Measurements from ENCODE around the gene PLD1.

PLD1 gene

GRCh38 chr3:171703144-171703543, 107.1 kb downstream of the PLD1 start:
- Histone ChIP-seq H3K4me3 (ENCODE audit: control insufficient read depth in 1 of 7, extremely low read depth in 1 of 7, insufficient read depth in 4 of 7, low read depth in 2 of 7, low read length in 6 of 7) (no peak overlapping the region), H3K27ac (ENCODE audit: insufficient read depth in 1 of 2, low read depth in 1 of 2, low read length in 2 of 2, poor library complexity in 1 of 2, severe bottlenecking in 2 of 2) (no peak overlapping the region), H3K9me3 (ENCODE audit: control extremely low read depth in 1 of 5, control insufficient read depth in 4 of 5, insufficient read depth in 2 of 5, low read depth in 1 of 5, low read length in 4 of 5) (peaks cover 0 to 7% (median 0%) of the 10 kb centered on the region in 5 experiments), H3K36me3 (ENCODE audit: control insufficient read depth in 4 of 4, insufficient read depth in 4 of 4, low read length in 3 of 4) (peaks cover 0 to 3% (median 0%) of the 10 kb centered on the region in 4 experiments), H3K4me1 (ENCODE audit: control extremely low read depth in 1 of 4, control insufficient read depth in 4 of 4, insufficient read depth in 4 of 4, low read length in 3 of 4) (no peaks in the 10 kb centered on the region), H3K27me3 (replicated peaks in 2 of 5; ENCODE audit: control insufficient read depth in 4 of 5, insufficient read depth in 5 of 5, low read length in 4 of 5) (no peaks in the 10 kb centered on the region)
- ChIA-PET CTCF (interaction anchor here (1.0 to 1.7 kb wide), 3 partner anchors 16 to 69 kb away, joined by 3 to 4 read pairs (median 4); no protein-coding TSS in a partner anchor), POLR2A (no interaction called here)
- WGBS (ENCODE audit: insufficient coverage) = no CpG with 5 or more reads among the region's 2 CpGs
- DNase-seq = no peak

- CTCF ChIA-PET = no interaction called here
- H3K4me3 ChIP-seq (ENCODE audit: control insufficient read depth in 1 of 7, extremely low read depth in 1 of 7, insufficient read depth in 4 of 7, low read depth in 2 of 7, low read length in 6 of 7) = no peak overlapping the region
- DNase-seq = no peak
- POLR2A ChIA-PET = interaction anchor here (0.6 kb wide), 1 partner anchor 1266 kb away, joined by 3 read pairs; no protein-coding TSS in a partner anchor
- no peak overlapping the region for H3K27ac ChIP-seq (ENCODE audit: insufficient read depth in 1 of 2, low read depth in 1 of 2, low read length in 2 of 2, poor library complexity in 1 of 2, severe bottlenecking in 2 of 2)
- H3K4me1 ChIP-seq (ENCODE audit: control extremely low read depth in 1 of 4, control insufficient read depth in 4 of 4, insufficient read depth in 4 of 4, low read length in 3 of 4) = no peaks in the 10 kb centered on the region
- H3K27me3 ChIP-seq (replicated peaks in 2 of 5; ENCODE audit: control insufficient read depth in 4 of 5, insufficient read depth in 5 of 5, low read length in 4 of 5) = no peaks in the 10 kb centered on the region
- peaks cover 0 to 4% (median 0%) of the 10 kb centered on the region in 4 experiments for H3K36me3 ChIP-seq (ENCODE audit: control insufficient read depth in 4 of 4, insufficient read depth in 4 of 4, low read length in 3 of 4)
- H3K9me3 ChIP-seq (ENCODE audit: control extremely low read depth in 1 of 5, control insufficient read depth in 4 of 5, insufficient read depth in 2 of 5, low read depth in 1 of 5, low read length in 4 of 5) = peaks cover 0 to 7% (median 0%) of the 10 kb centered on the region in 5 experiments
- WGBS (ENCODE audit: insufficient coverage) = no CpG with 5 or more reads among the region's 1 CpG
These were observed 109.6 kb downstream of the PLD1 start for GRCh38 chr3:171700653-171701052.

GRCh38 chr3:171700157-171700556, 110.1 kb downstream of the PLD1 start:
- POLR2A ChIA-PET = interaction anchor here (0.6 kb wide), 1 partner anchor 1266 kb away, joined by 3 read pairs; no protein-coding TSS in a partner anchor
- no peak overlapping the region for H3K4me3 ChIP-seq (ENCODE audit: control insufficient read depth in 1 of 7, extremely low read depth in 1 of 7, insufficient read depth in 4 of 7, low read depth in 2 of 7, low read length in 6 of 7)
- no peak for DNase-seq

GRCh38 chr3:171699601-171700000, 110.7 kb downstream of the PLD1 start:
- H3K4me3 ChIP-seq (ENCODE audit: control insufficient read depth in 1 of 7, extremely low read depth in 1 of 7, insufficient read depth in 4 of 7, low read depth in 2 of 7, low read length in 6 of 7) = no peak overlapping the region
- H3K4me1 ChIP-seq (ENCODE audit: control extremely low read depth in 1 of 4, control insufficient read depth in 4 of 4, insufficient read depth in 4 of 4, low read length in 3 of 4) = no peaks in the 10 kb centered on the region
- 100% methylated on average over 2 of the region's 5 CpGs for WGBS (ENCODE audit: insufficient coverage)
- H3K27ac ChIP-seq (ENCODE audit: insufficient read depth in 1 of 2, low read depth in 1 of 2, low read length in 2 of 2, poor library complexity in 1 of 2, severe bottlenecking in 2 of 2) = no peak overlapping the region
- DNase-seq = no peak
- ChIA-PET POLR2A (no interaction called here), CTCF (no interaction called here)
- H3K27me3 ChIP-seq (replicated peaks in 2 of 5; ENCODE audit: control insufficient read depth in 4 of 5, insufficient read depth in 5 of 5, low read length in 4 of 5) = no peaks in the 10 kb centered on the region
- peaks cover 0 to 7% (median 0%) of the 10 kb centered on the region in 5 experiments for H3K9me3 ChIP-seq (ENCODE audit: control extremely low read depth in 1 of 5, control insufficient read depth in 4 of 5, insufficient read depth in 2 of 5, low read depth in 1 of 5, low read length in 4 of 5)
- peaks cover 0 to 4% (median 0%) of the 10 kb centered on the region in 4 experiments for H3K36me3 ChIP-seq (ENCODE audit: control insufficient read depth in 4 of 4, insufficient read depth in 4 of 4, low read length in 3 of 4)

More at GRCh38 chr3:171700157-171700556, 110.1 kb downstream of the PLD1 start:
- Histone ChIP-seq H3K4me1 (ENCODE audit: control extremely low read depth in 1 of 4, control insufficient read depth in 4 of 4, insufficient read depth in 4 of 4, low read length in 3 of 4) (no peaks in the 10 kb centered on the region), H3K36me3 (ENCODE audit: control insufficient read depth in 4 of 4, insufficient read depth in 4 of 4, low read length in 3 of 4) (peaks cover 0 to 4% (median 0%) of the 10 kb centered on the region in 4 experiments), H3K27me3 (replicated peaks in 2 of 5; ENCODE audit: control insufficient read depth in 4 of 5, insufficient read depth in 5 of 5, low read length in 4 of 5) (no peaks in the 10 kb centered on the region), H3K27ac (ENCODE audit: insufficient read depth in 1 of 2, low read depth in 1 of 2, low read length in 2 of 2, poor library complexity in 1 of 2, severe bottlenecking in 2 of 2) (no peak overlapping the region), H3K9me3 (ENCODE audit: control extremely low read depth in 1 of 5, control insufficient read depth in 4 of 5, insufficient read depth in 2 of 5, low read depth in 1 of 5, low read length in 4 of 5) (peaks cover 0 to 7% (median 0%) of the 10 kb centered on the region in 5 experiments)
- CTCF ChIA-PET = no interaction called here
- no CpG with 5 or more reads among the region's 2 CpGs for WGBS (ENCODE audit: insufficient coverage)

GRCh38 chr3:171696805-171697204, 113.5 kb downstream of the PLD1 start:
- no peak for DNase-seq
- 82% methylated on average over 5 of the region's 6 CpGs for WGBS (ENCODE audit: insufficient coverage)
- Histone ChIP-seq H3K4me3 (ENCODE audit: control insufficient read depth in 1 of 7, extremely low read depth in 1 of 7, insufficient read depth in 4 of 7, low read depth in 2 of 7, low read length in 6 of 7) (no peak overlapping the region), H3K27me3 (replicated peaks in 2 of 5; ENCODE audit: control insufficient read depth in 4 of 5, insufficient read depth in 5 of 5, low read length in 4 of 5) (no peaks in the 10 kb centered on the region), H3K36me3 (ENCODE audit: control insufficient read depth in 4 of 4, insufficient read depth in 4 of 4, low read length in 3 of 4) (peaks cover 0 to 4% (median 0%) of the 10 kb centered on the region in 4 experiments), H3K9me3 (ENCODE audit: control extremely low read depth in 1 of 5, control insufficient read depth in 4 of 5, insufficient read depth in 2 of 5, low read depth in 1 of 5, low read length in 4 of 5) (no peaks in the 10 kb centered on the region), H3K4me1 (ENCODE audit: control extremely low read depth in 1 of 4, control insufficient read depth in 4 of 4, insufficient read depth in 4 of 4, low read length in 3 of 4) (no peaks in the 10 kb centered on the region), H3K27ac (ENCODE audit: insufficient read depth in 1 of 2, low read depth in 1 of 2, low read length in 2 of 2, poor library complexity in 1 of 2, severe bottlenecking in 2 of 2) (no peak overlapping the region)
- POLR2A ChIA-PET = no interaction called here
- CTCF ChIA-PET = interaction anchor here (0.7 kb wide), 1 partner anchor 17 kb away, joined by 3 read pairs; no protein-coding TSS in a partner anchor

- WGBS (ENCODE audit: insufficient coverage) = no CpG with 5 or more reads among the region's 1 CpG
- no peak overlapping the region for H3K4me3 ChIP-seq (ENCODE audit: control insufficient read depth in 1 of 7, extremely low read depth in 1 of 7, insufficient read depth in 4 of 7, low read depth in 2 of 7, low read length in 6 of 7)
- H3K4me1 ChIP-seq (ENCODE audit: control extremely low read depth in 1 of 4, control insufficient read depth in 4 of 4, insufficient read depth in 4 of 4, low read length in 3 of 4) = peaks cover 0 to 7% (median 1%) of the 10 kb centered on the region in 4 experiments
- ChIA-PET CTCF (interaction anchor here (1.0 kb wide), 1 partner anchor 8 kb away, joined by 3 read pairs; no protein-coding TSS in a partner anchor), POLR2A (no interaction called here)
- DNase-seq = no peak
- H3K27me3 ChIP-seq (replicated peaks in 2 of 5; ENCODE audit: control insufficient read depth in 4 of 5, insufficient read depth in 5 of 5, low read length in 4 of 5) = no peaks in the 10 kb centered on the region
- no peak overlapping the region for H3K27ac ChIP-seq (ENCODE audit: insufficient read depth in 1 of 2, low read depth in 1 of 2, low read length in 2 of 2, poor library complexity in 1 of 2, severe bottlenecking in 2 of 2)
- H3K36me3 ChIP-seq (ENCODE audit: control insufficient read depth in 4 of 4, insufficient read depth in 4 of 4, low read length in 3 of 4) = peaks cover 0 to 4% (median 0%) of the 10 kb centered on the region in 4 experiments
- no peaks in the 10 kb centered on the region for H3K9me3 ChIP-seq (ENCODE audit: control extremely low read depth in 1 of 5, control insufficient read depth in 4 of 5, insufficient read depth in 2 of 5, low read depth in 1 of 5, low read length in 4 of 5)
These were observed 114.9 kb downstream of the PLD1 start for GRCh38 chr3:171695426-171695825.

- H3K27ac ChIP-seq (ENCODE audit: insufficient read depth in 1 of 2, low read depth in 1 of 2, low read length in 2 of 2, poor library complexity in 1 of 2, severe bottlenecking in 2 of 2) = no peak overlapping the region
- WGBS (ENCODE audit: insufficient coverage) = no CpG with 5 or more reads among the region's 1 CpG
- ChIA-PET POLR2A (no interaction called here), CTCF (interaction anchor here (1.0 kb wide), 1 partner anchor 9 kb away, joined by 3 read pairs; no protein-coding TSS in a partner anchor)
- DNase-seq = no peak
- peaks cover 0 to 4% (median 0%) of the 10 kb centered on the region in 4 experiments for H3K36me3 ChIP-seq (ENCODE audit: control insufficient read depth in 4 of 4, insufficient read depth in 4 of 4, low read length in 3 of 4)
- peaks cover 0 to 7% (median 2%) of the 10 kb centered on the region in 4 experiments for H3K4me1 ChIP-seq (ENCODE audit: control extremely low read depth in 1 of 4, control insufficient read depth in 4 of 4, insufficient read depth in 4 of 4, low read length in 3 of 4)
- H3K27me3 ChIP-seq (replicated peaks in 2 of 5; ENCODE audit: control insufficient read depth in 4 of 5, insufficient read depth in 5 of 5, low read length in 4 of 5) = no peaks in the 10 kb centered on the region
- H3K4me3 ChIP-seq (ENCODE audit: control insufficient read depth in 1 of 7, extremely low read depth in 1 of 7, insufficient read depth in 4 of 7, low read depth in 2 of 7, low read length in 6 of 7) = no peak overlapping the region
- no peaks in the 10 kb centered on the region for H3K9me3 ChIP-seq (ENCODE audit: control extremely low read depth in 1 of 5, control insufficient read depth in 4 of 5, insufficient read depth in 2 of 5, low read depth in 1 of 5, low read length in 4 of 5)
These were observed 115.4 kb downstream of the PLD1 start for GRCh38 chr3:171694888-171695287.

Data from common myeloid progenitor, CD34-positive (primary cell).